ENCODE results near the gene CSAG3.

GRCh38 chrX:152733261-152733975 lies 25.6 kb upstream of the CSAG3 start, which contains the start of the genes CSAG1 and MAGEA12:
- TF ChIP-seq CTCF (IDR thresholded peaks at IDR 0.05; ENCODE audit: borderline replicate concordance, extremely low read depth, low read length, poor library complexity, severe bottlenecking), result no peak
- no peak for TF ChIP-seq EZH2 (IDR thresholded peaks at IDR 0.05; ENCODE audit: borderline replicate concordance, low read depth, low read length, severe bottlenecking)
